Medulla oblongata (tissue), 1 donor: ENCODE measurements around the gene APOBEC3B.
"Not testable (repeated sequence)": the region's sequence is repeated elsewhere in the genome, so short reads cannot be mapped to it uniquely, and the experiment has no call there.

Source experiments
- DNase-seq: peaks from one replicate; pipeline ENCODE4 v3.0.0-alpha.2; 2015; ENCODE audit errors: extremely low spot score

APOBEC3B gene

DNA sequence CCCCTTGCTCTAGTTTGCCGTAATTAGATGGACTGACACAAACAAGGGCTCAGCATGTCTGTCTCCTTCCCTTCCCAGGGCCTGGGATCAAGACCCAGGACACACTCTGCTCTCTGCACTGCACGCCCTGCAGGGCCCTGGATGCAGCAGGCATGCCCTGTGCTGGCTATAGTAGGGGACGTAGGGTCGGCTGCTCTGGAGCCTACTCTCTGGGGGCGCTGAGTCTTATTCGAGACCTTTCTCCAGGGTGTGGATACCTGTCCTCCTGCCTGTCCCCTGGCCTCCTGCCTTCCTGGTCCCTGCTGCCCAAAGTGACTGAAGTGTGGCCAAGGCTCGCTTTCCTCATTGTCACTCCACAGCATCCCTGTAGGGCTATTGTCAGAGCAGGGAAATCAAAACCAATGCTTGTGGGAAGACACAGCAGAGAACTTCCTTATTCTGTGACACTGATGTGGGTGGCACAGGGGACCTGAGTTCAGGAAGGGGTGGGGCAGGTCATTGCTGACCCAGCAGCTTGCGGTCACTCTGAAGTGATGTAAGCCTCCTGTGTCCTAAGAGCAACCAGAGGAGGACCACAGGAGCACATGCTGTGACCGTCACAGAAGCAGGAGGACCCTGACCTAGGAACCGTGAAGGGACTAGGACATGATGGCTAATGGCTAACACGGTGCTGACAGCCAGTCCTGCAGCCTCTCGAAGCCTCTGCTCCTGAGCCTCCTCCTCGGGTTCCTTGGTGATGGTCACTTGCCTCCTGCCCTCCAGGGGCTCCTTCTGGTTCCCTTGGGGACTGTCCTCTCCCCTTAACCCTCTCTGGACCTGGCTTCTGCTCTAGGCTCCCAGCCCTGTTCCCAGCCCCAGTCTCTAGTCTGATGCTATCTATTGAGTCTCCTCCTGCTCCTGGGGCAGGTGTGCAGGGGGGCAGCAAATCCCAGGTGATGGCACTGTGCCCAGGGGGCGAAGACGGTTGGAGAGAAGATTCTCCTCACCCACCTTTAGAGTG lies 14.4 kb upstream of the APOBEC3B start:
- DNase-seq: peak; percentile 51

DNA sequence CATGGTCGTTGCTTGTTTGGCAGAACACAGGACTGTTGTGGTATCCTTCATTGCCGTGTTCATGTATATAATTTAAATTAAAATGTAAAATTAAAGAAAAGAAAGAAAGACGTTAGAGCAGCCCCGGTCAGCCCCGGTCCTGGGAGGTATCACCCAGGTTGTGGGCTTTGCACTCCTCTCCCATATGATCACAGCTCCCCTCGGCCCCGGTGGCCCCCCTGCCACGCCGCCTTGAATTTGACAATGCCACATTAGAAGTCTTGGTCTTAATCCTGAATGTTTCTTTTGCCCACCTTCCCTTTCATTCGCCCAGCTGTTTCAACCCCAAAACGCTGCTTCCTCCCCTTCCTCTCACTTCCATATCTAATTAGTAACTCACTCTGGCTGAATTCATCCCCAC lies 13.3 kb upstream of the APOBEC3B start:
- no peak for DNase-seq

DNA sequence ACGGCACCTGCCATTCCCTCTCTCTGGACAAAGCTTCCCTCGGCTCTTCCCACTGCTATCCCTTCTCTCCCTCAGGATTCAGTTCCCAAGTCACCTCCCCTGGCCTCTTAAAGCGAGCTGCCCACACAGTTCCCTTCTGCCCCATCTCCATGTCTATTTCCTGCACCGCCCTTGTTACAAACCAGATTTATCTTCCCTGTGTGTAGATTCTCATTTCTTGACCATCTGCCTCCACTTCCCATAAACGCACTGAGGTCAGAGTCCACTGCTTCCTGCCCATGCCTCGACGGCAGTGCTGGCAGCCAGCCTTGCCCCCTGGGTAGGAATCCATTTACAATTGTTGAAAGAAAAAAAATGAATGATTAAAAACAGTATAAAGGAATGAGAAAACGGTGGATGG lies 11.6 kb upstream of the APOBEC3B start:
- DNase-seq: no peak

- no peak for DNase-seq
These were observed 10.9 kb upstream of the APOBEC3B start for GRCh38 chr22:38971202-38971601.

DNA sequence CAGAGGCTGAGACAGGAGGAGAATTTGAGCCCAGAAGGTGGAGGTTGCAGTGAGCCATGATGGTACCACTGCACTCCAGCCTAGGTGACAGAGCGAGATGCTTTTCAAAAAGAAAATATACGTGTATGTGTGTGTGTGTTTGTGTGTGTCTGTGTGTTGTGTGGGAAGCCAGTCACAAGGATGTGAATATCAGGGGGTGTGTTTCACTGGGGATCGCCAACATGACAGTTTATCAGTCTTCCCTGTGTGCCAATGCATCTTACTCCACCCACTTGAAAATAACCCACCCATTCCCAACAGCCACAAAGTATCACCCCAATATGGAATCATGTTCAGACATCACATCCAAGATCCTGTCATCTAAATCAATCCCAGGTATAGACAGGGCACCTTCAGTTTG lies 10.4 kb upstream of the APOBEC3B start:
- DNase-seq: no peak

DNA sequence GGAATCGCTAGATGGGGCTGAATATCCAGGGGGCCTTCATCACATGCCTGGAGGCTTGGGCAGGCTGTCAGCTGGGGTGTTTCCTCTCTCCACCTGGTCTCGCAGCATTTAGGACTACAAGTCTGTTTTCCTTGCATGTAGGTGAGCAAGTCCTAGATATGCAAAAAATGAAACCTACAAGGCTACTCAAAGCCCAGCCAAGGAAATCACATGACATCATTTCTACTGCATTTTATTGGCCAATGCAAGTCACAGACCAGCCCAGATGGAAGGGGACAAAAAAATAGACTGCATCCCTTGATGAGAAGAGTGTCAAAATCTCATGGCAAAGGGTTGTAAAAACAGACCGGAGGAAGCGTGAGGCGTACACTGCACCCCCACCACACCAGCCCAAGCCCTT lies 9.6 kb upstream of the APOBEC3B start:
- DNase-seq: no peak

DNA sequence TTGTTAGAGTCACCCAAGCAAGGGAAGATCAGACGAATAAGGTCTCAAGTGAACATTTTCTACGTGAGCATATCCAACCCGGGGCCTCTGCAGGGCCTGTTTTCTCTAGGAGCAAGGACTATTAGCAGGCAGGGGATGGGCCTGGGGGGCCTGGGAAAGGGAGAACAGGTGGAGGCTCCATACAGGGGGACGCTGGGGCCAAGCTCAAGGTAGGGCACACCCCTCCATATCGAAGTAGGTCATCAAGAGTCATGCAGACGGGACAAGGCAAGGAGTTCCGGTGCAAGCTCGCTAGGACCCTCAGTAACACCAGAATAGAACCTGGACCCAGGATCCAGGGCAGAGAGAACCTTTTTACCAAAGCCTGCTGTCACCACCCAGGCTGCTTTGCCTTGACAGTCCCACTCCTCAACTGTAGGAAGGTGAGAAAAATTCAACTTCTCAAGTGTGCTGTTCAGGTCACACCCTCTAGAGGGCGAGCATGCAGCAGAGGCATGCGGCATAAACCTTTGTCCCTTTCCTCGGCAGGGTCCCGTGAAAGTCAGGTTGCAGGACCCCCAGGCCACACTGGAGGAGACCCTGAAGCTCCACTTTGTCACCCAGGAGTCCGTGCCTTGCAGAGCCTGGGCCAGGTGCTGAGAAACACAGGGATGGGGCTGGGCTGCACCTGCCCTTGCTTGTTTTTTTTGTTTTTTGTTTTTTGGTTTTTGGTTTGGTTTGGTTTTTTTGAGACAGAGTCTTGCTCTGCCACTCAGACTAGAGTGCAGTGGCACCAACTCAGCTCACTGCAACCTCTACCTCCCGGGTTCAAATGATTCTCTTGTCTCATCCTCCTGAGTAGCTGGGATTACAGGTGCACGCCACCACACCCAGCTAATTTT lies 8.6 kb upstream of the APOBEC3B start:
- DNase-seq: peak; percentile 37

- DNase-seq: no peak
These were observed 7.8 kb upstream of the APOBEC3B start for GRCh38 chr22:38974170-38974825.

GRCh38 chr22:38974826-38975175 lies 7.3 kb upstream of the APOBEC3B start:
- DNase-seq: no peak

DNA sequence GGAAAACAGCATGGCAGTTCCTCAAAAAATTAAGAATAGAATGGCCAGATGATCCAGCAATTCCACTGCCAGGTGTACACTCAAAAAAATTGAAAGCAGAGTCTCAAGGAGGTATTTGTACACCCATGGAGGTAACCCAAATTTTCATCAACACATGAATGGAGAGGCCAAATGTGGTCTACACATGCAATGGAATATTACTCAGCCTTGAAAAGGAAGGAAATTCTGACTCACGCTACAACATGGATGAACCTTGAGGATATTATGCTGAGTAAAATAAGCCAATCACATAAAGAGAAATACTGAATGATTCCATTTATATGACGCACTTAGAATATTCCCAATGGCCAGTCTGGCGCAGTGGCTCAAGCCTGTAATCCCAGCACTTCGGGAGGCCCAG lies 4.9 kb upstream of the APOBEC3B start:
- not testable (repeated sequence) for DNase-seq

DNA sequence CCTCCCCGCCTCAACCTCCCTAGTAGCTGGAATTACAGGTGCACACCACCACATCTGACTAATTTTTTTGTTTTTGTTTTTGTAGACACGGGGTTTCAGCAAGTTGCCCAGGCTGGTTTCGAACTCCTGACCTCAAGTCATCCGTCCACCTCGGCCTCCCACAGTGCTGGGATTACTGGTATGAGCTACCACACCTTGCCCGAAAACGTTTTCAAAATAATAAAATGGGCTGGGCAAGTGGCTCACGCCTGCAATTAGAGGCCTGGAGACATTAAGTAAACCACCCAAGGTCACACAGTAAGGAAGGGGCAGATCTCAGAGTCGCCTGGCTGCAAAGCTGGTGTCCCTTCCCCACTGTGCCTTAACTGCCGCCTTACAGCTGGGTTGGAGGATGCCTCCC lies 1.6 kb upstream of the APOBEC3B start:
- not testable (repeated sequence) for DNase-seq

- DNase-seq: peak; percentile 15
These were observed 849 bp upstream of the APOBEC3B start for GRCh38 chr22:38981005-38981991.

DNA sequence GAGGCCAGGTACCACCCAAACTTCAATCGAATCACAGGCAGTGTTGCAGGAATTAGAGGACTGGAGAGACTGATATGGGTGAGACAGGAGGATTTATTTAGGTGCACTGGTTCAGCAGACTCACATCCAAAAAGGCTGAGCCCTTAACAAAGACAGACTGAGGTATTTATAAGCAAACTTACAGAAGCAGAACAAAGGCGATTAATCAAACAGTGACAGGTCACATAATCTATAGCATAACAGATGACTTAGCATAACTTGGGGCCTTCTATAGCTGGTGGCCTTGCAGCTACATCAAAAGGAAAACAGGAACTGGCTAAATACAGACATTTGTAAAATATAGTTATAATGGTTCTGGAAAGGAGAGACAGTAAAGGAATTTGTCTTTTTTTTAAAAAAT lies 2.1 kb downstream of the APOBEC3B start:
- DNase-seq: no peak

DNA sequence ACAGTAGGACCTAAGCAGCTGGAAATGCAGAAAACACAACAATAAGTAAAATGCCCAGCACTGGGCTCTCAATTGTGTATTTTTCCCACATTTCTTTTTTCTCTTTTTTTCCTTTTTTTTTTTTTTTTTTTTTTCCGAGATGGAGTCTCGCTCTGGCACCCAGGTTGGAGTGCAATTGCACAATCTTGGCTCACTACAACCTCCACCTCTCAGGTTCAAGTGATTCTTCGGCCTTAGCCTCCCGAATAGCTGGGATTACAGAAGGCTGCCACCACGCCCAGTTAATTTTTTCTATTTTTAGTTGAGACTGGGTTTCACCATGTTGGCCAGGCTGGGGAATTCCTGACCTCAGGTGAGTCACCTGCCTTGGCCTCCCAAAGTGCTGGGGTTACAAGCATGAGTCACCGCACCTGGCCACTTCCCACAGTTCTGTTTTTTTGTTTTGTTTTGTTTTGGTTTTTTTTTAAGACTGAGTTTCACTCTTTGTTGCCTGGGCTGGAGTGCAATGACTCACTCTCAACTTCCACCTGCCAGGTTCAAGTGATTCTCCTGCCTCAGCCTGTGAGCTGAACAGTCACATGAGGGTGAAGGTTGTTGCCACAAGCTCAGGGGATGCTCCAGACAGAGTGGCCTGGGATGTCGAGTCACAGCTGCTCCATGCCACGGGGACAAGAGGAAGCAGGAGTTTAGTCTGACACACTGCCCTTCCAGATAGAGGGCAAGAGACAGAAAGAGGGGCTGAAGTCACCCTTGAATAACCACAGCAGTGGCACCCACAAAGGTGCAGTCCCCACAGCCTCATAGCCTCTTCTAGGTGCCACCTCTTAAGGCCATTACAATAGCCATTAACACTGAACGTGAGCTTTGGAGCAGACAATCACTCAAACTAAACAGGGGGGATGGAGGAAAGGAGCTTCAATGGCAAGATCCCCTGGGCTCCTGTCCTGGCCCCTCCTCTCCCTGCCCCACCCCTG lies 2.9 kb downstream of the APOBEC3B start:
- not testable (repeated sequence) for DNase-seq

GRCh38 chr22:38986629-38987028 lies 4.5 kb downstream of the APOBEC3B start:
- DNase-seq: no peak

GRCh38 chr22:38987171-38987895 lies 5.2 kb downstream of the APOBEC3B start:
- no peak for DNase-seq

- DNase-seq: no peak
These were observed 7.3 kb downstream of the APOBEC3B start for GRCh38 chr22:38989466-38989865.

DNA sequence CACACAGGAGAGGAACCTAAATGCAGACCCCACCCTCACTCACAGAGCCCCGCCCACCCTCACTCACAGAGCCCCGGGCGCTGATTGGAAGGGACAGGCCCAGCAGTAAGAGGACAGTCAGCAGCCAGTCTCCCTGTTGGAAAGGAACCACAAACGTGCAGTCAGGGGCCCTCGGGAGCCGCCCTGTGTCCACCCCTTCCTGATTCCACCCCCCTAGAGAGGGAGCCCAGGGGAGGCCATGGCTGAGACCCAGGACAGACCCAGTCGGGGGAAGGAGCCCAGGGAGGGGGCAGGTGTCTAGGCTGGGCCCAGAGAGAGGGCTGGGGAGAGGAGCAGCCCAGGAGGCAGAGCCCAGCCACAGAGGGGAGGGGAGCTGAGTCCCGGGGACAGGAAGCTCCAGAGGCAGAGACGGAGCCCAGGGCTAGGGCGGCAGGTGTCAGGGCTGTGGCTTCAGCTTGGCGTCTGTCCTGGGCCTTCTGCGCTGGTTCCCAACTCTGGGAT lies 10.8 kb downstream of the APOBEC3B start:
- not testable (repeated sequence) for DNase-seq

GRCh38 chr22:38996105-38996504 lies 14.0 kb downstream of the APOBEC3B start:
- no peak for DNase-seq
